Chondrocyte (in vitro differentiated cells): ENCODE data around the gene EPB41L2. TPM values are rescaled to one million over a fixed set of nuclear protein-coding genes. Genes with fewer than 3 reads are reported as not detected.

Source experiments
- DNase-seq: peaks from one replicate; pipeline ENCODE4 v3.0.0; 2021; ENCODE audit warnings: mixed read lengths, low spot score
- H3K27ac Mint-ChIP-seq: one replicate; pipeline ENCODE4 v1.8.0; 2021; ENCODE audit warnings: mild to moderate bottlenecking, moderate library complexity, mixed read lengths; ENCODE audit not compliant: unreplicated experiment
- H3K27me3 Mint-ChIP-seq: 2 replicates; pipeline ENCODE4 v1.8.0; 2021; ENCODE audit warnings: low read depth, mixed read lengths
- H3K36me3 Mint-ChIP-seq: 2 replicates; pipeline ENCODE4 v1.8.0; 2021; ENCODE audit warnings: low read depth, mixed read lengths
- H3K4me1 Mint-ChIP-seq: 2 replicates; pipeline ENCODE4 v1.8.0; 2021; ENCODE audit warnings: low read depth, mild to moderate bottlenecking, mixed read lengths
- H3K4me3 Mint-ChIP-seq: one replicate; pipeline ENCODE4 v1.8.0; 2021; ENCODE audit warnings: mild to moderate bottlenecking, moderate library complexity, mixed read lengths; ENCODE audit not compliant: unreplicated experiment
- H3K9me3 Mint-ChIP-seq: 2 replicates; pipeline ENCODE4 v1.8.0; 2021; ENCODE audit warnings: low read depth, mixed read lengths
- CTCF ChIP-seq: fragments of 200-600 bp; sonication (generic); IDR thresholded peaks from 2 replicates; pipeline ENCODE4 v1.5.0; 2021; ENCODE audit warnings: antibody characterized with exemption, mild to moderate bottlenecking, moderate library complexity
- total RNA-seq: library from RNA; stranded (reverse); gene quantifications from 3 replicates; pipeline ENCODE4 v1.2.1, GENCODE V29; 2021

The EPB41L2 gene
- total RNA-seq, 1 donor from 2014 or later: 65.8 TPM

DNA sequence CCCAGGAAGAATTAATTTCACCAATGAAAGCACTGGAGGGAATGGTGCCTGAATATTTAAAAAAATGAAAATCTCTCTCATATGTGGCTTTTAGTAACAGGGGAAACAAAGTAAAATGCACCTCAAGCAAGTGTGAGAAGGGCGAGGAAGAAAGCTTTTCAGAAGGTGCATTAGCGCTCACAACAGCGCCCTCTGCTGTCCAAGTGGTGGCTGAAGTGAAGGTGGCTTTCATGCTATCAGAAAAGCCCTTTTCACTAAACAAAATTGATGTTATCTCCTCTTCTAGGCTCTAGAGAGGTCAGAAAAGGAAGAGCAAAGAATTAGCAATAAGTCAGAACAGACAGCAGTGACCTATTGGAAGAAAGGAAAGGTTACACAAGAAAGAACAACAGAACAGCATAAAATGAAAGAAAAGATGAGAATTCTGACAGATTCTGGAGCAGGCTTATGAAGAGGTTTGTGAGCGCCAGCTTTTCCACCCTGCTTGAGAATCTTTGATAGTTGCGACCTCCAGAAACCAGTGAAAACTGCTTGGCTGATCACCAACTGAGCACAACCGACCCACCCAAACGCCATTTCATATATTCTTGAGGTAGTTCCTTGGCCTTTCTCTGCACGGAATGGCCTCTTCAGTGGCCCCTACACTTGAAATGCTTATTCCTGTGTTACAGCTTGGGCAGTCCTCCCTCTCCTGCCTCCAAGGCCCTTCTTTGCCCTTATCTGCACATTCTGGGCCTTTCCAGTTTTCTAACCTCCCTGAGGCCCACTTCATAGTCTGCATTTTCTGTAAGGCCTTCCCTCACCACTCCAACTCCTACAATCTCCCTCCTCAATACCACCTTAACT is 190.6 kb downstream of the EPB41L2 start:
- Mint-ChIP-seq H3K9me3 (no peaks in the 10 kb centered on the region), H3K4me1 (peaks cover 6% of the 10 kb centered on the region), H3K36me3 (peaks cover 10% of the 10 kb centered on the region), H3K27ac (no peak overlapping the region), H3K27me3 (no peaks in the 10 kb centered on the region), H3K4me3 (no peak overlapping the region)
- DNase-seq: no peak
- TF ChIP-seq CTCF: peak; percentile 94

GRCh38 chr6:130870179-130870880 is 192.7 kb downstream of the EPB41L2 start:
- no peak overlapping the region for H3K4me3 Mint-ChIP-seq
- no peak for TF ChIP-seq CTCF
- H3K27me3 Mint-ChIP-seq: no peaks in the 10 kb centered on the region
- peaks cover 12% of the 10 kb centered on the region for H3K36me3 Mint-ChIP-seq
- no peak for DNase-seq
- no peaks in the 10 kb centered on the region for H3K9me3 Mint-ChIP-seq
- H3K27ac Mint-ChIP-seq: no peak overlapping the region
- peaks cover 6% of the 10 kb centered on the region for H3K4me1 Mint-ChIP-seq

GRCh38 chr6:130869681-130870080 is 193.4 kb downstream of the EPB41L2 start:
- TF ChIP-seq CTCF: no peak
- Mint-ChIP-seq H3K27me3 (no peaks in the 10 kb centered on the region), H3K4me1 (peaks cover 6% of the 10 kb centered on the region), H3K9me3 (no peaks in the 10 kb centered on the region), H3K27ac (no peak overlapping the region), H3K36me3 (peaks cover 13% of the 10 kb centered on the region), H3K4me3 (no peak overlapping the region)
- no peak for DNase-seq

DNA sequence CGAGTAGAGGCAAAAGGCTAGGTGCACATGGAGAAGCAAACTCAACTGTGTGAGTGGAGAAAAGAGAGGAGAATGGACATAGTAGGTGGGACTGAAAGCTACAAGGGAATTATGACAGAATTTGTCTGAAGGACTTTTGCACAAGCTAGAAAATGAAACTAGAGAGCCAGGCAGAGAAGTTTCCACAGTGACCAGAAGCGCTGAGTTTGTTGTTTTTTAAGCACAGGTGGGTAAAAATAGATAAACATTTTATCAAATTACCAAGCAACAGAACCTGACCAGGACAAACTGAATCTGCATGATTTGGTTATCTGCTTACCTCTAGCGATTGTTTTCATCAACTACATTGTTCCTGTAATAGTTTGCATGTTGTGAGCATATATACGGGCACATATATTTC is 197.3 kb downstream of the EPB41L2 start:
- no peaks in the 10 kb centered on the region for H3K9me3 Mint-ChIP-seq
- no peak overlapping the region for H3K4me3 Mint-ChIP-seq
- no peaks in the 10 kb centered on the region for H3K27me3 Mint-ChIP-seq
- no peak overlapping the region for H3K27ac Mint-ChIP-seq
- H3K4me1 Mint-ChIP-seq: peaks cover 6% of the 10 kb centered on the region
- no peak for TF ChIP-seq CTCF
- H3K36me3 Mint-ChIP-seq: peaks cover 19% of the 10 kb centered on the region
- no peak for DNase-seq

DNA sequence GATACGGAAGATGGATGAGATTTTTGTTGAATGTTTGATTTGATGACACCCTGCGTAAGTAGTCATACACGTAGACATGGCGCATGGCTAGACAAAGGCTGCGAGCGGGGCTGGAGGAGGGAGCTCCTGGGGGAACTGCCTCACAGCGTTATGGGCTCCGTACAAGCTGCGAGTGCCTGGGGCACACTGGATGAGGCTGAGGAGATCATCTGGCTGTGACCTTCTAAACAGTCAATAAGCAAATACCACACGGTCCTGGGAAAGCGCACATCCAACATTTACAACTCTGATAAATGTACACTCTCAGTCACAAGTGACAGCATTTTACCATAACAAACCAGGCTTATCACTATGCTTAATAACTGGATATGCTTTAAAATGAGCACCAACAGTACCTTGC is 198.7 kb downstream of the EPB41L2 start:
- DNase-seq: no peak
- H3K27ac Mint-ChIP-seq: no peak overlapping the region
- H3K4me1 Mint-ChIP-seq: peaks cover 6% of the 10 kb centered on the region
- TF ChIP-seq CTCF: no peak
- H3K9me3 Mint-ChIP-seq: no peaks in the 10 kb centered on the region
- no peaks in the 10 kb centered on the region for H3K27me3 Mint-ChIP-seq
- H3K4me3 Mint-ChIP-seq: no peak overlapping the region
- H3K36me3 Mint-ChIP-seq: peaks cover 16% of the 10 kb centered on the region
